Activated gamma-delta T cell treated with anti-CD3 and anti-CD28 coated beads, Interleukin-2, amount 50 U/mL, for 16 hours (primary cell): Measurements from ENCODE around the gene GALNT12.

ENCODE experiments used
- DNase-seq: peaks from one replicate; pipeline ENCODE4 v3.0.0-alpha.2; 2020; ENCODE audit warnings: low read depth

Gene GALNT12

GRCh38 chr9:98805506-98806272, 1.8 kb upstream of the GALNT12 start:
- DNase-seq = no peak

GRCh38 chr9:98806394-98807035, 955 bp upstream of the GALNT12 start:
- DNase-seq = no peak

- DNase-seq = no peak
Measured at GRCh38 chr9:98807814-98808195, 335 bp downstream of the GALNT12 start.

- no peak for DNase-seq
Measured at GRCh38 chr9:98808411-98808815, 943 bp downstream of the GALNT12 start.

- DNase-seq = no peak
Measured at GRCh38 chr9:98808875-98809274, 1.4 kb downstream of the GALNT12 start.

GRCh38 chr9:98809311-98810101, 2.0 kb downstream of the GALNT12 start:
- DNase-seq = no peak

- no peak for DNase-seq
Measured at GRCh38 chr9:98810102-98810842, 2.8 kb downstream of the GALNT12 start.

GRCh38 chr9:98811051-98811650, 3.7 kb downstream of the GALNT12 start:
- no peak for DNase-seq

GRCh38 chr9:98815391-98815951, 8.0 kb downstream of the GALNT12 start:
- no peak for DNase-seq

- DNase-seq = no peak
Measured at GRCh38 chr9:98818764-98819163, 11.3 kb downstream of the GALNT12 start.

GRCh38 chr9:98819231-98819630, 11.8 kb downstream of the GALNT12 start:
- DNase-seq = no peak

GRCh38 chr9:98821831-98822230, 14.4 kb downstream of the GALNT12 start:
- DNase-seq = no peak

- no peak for DNase-seq
Measured at GRCh38 chr9:98822661-98823060, 15.2 kb downstream of the GALNT12 start.

- DNase-seq = no peak
Measured at GRCh38 chr9:98823666-98824334, 16.3 kb downstream of the GALNT12 start.

GRCh38 chr9:98825414-98825813, 17.9 kb downstream of the GALNT12 start:
- no peak for DNase-seq

DNA sequence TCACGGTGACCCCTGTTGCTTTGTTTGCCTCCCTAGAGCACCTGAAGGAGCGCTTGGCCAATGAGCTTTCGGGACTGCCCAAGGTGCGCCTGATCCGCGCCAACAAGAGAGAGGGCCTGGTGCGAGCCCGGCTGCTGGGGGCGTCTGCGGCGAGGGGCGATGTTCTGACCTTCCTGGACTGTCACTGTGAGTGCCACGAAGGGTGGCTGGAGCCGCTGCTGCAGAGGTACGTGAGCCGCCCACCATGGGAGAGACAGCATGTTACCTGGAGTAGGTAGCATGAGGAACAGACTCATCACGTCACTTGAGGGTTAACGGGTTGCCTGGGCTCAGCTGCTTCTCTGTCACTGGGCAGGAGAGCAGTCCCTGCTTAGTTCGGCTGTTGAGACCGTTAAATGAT, 19.2 kb downstream of the GALNT12 start:
- DNase-seq = no peak

DNA sequence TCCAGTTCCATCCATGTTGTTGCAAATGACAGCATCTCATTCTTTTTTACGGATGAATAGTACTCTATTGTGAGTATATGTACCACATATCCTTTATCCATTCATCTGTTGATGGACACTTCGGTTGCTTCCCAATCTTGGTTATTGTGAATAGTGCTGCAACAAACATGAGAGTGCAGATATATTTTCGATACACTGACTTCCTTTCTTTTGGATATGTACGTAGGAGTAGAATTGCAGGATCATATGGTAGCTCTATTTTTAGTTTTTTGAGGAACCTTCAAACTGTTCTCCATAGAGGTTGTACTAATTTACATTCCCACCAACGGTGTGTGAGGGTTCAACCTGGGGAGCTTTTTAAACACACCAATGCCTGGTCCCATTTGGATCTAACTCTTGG, 22.3 kb downstream of the GALNT12 start:
- DNase-seq = no peak

GRCh38 chr9:98830554-98830953, 23.1 kb downstream of the GALNT12 start:
- no peak for DNase-seq

DNA sequence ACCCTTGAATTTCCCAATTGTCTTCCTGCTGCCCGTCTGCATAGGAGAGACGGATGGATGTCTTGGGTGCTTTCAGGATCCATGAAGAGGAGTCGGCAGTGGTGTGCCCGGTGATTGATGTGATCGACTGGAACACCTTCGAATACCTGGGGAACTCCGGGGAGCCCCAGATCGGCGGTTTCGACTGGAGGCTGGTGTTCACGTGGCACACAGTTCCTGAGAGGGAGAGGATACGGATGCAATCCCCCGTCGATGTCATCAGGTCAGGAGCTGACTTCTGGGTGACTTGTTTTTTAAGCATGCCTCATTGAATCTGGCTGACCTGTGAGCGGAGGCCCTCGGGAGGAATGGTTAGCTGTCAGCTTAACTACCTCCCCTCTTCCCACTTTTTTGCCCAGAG, 24.2 kb downstream of the GALNT12 start:
- DNase-seq = no peak

DNA sequence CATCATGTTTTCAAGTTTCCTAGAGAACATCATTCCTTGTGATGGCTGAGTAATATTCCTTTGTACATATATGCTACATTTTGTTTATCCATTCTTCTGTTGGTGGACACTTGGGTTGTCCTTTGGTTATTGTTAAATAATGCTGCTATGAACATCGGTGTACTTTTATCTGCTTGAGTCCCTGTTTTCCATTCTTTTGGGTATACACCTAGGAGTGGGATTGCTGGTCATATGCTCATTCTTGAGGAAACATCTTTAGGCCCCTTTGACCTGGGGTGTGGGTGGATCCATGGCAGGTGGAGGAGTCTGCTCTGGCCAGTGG, 25.3 kb downstream of the GALNT12 start:
- no peak for DNase-seq
